Measurements from ENCODE around the gene GOLIM4.
A peak's percentile ranks its signal among the peaks of the same experiment; 100 is the strongest.

The GOLIM4 gene

GRCh38 chr3:167978071-167978470 lies 117.7 kb downstream of the GOLIM4 start:
- peak; percentile 85 for DNase-seq

GRCh38 chr3:167976516-167977361 lies 119.0 kb downstream of the GOLIM4 start:
- no peak for DNase-seq

GRCh38 chr3:167973901-167974300 lies 121.8 kb downstream of the GOLIM4 start:
- no peak for DNase-seq

GRCh38 chr3:167973046-167973445 lies 122.7 kb downstream of the GOLIM4 start:
- DNase-seq, result no peak

GRCh38 chr3:167972502-167972901 lies 123.2 kb downstream of the GOLIM4 start:
- no peak for DNase-seq

- DNase-seq, result no peak
Observed at GRCh38 chr3:167969548-167969947, 126.2 kb downstream of the GOLIM4 start.

GRCh38 chr3:167967257-167968036 lies 128.3 kb downstream of the GOLIM4 start:
- DNase-seq, result no peak

All from NCI-H1092 treated with DMSO at 0.1 percent for 48 hours (cell line).